Cardiac muscle cell (in vitro differentiated cells and primary cell): ENCODE results near the gene CAMK2D. TPM values are rescaled to one million over a fixed set of nuclear protein-coding genes. Genes with fewer than 3 reads are reported as not detected.
"Not testable (repeated sequence)": the region's sequence is repeated elsewhere in the genome, so short reads cannot be mapped to it uniquely, and the experiment has no call there.

Experiments used
- DNase-seq, 2 donors: peaks; one replicate each; pipeline versions ENCODE4 v3.0.0 to v3.0.0-alpha.2; 2010 to 2017; ENCODE audit warnings: low read depth in 1 of 2, low spot score in 1 of 2
- H3K27ac ChIP-seq: fragments of 200-600 bp; sonication (generic); 2 replicates; pipeline ENCODE4 v1.5.1; 2016
- H3K27me3 ChIP-seq: fragments of 200-600 bp; sonication (generic); 2 replicates; pipeline ENCODE4 v1.6.0; 2016; ENCODE audit warnings: control low read depth
- H3K36me3 ChIP-seq: fragments of 200-600 bp; sonication (generic); 2 replicates; pipeline ENCODE4 v1.5.1; 2016; ENCODE audit warnings: control low read depth
- H3K4me1 ChIP-seq: fragments of 200-600 bp; sonication (generic); 2 replicates; pipeline ENCODE4 v1.8.1; 2017; ENCODE audit warnings: low read depth, mild to moderate bottlenecking, mixed run types
- H3K4me3 ChIP-seq: fragments of 200-600 bp; sonication (generic); 2 replicates; pipeline ENCODE4 v1.5.1; 2016; ENCODE audit warnings: mild to moderate bottlenecking
- H3K9me3 ChIP-seq: fragments of 200-600 bp; sonication (generic); 2 replicates; pipeline ENCODE4 v1.5.1; 2017; ENCODE audit warnings: low read depth, mild to moderate bottlenecking, control low read depth
- CTCF ChIP-seq: IDR thresholded peaks from 2 replicates; pipeline ENCODE4 v1.5.1; 2012; ENCODE audit warnings: low read depth, mild to moderate bottlenecking, low read length
- polyA plus RNA-seq: library from polyadenylated mRNA; unstranded; fragments of >200 nt; fragmentation: Nextera tagmentation; extraction: Ambion mirVana; gene quantifications from 2 replicates; pipeline ENCODE4 v1.2.1, GENCODE V29; 2016
- total RNA-seq: library from RNA; depleted of rRNA; stranded (reverse); fragments of >200 nt; gene quantifications from 2 replicates; pipeline ENCODE4 v1.2.3, GENCODE V29; 2016

The CAMK2D gene
- total and polyA plus RNA-seq, 2 experiments from 2014 or later = 60.6 to 84.7 TPM

GRCh38 chr4:113708250-113708649, 53.3 kb downstream of the CAMK2D start:
- Histone ChIP-seq H3K9me3 (no peaks in the 10 kb centered on the region), H3K4me3 (no peak overlapping the region), H3K27me3 (no peaks in the 10 kb centered on the region), H3K4me1 (peaks cover 6% of the 10 kb centered on the region), H3K36me3 (no peaks in the 10 kb centered on the region), H3K27ac (no peak overlapping the region)
- DNase-seq = no peak
- TF ChIP-seq CTCF = no peak

- Histone ChIP-seq H3K27me3 (no peaks in the 10 kb centered on the region), H3K36me3 (no peaks in the 10 kb centered on the region), H3K27ac (no peak overlapping the region), H3K9me3 (no peaks in the 10 kb centered on the region), H3K4me1 (peaks cover 6% of the 10 kb centered on the region), H3K4me3 (no peak overlapping the region)
- DNase-seq = peak in 1 of 2 donors; percentile 14
- no peak for TF ChIP-seq CTCF
Observed at GRCh38 chr4:113707048-113707447, 54.5 kb downstream of the CAMK2D start.

GRCh38 chr4:113705097-113705496, 56.4 kb downstream of the CAMK2D start:
- not testable (repeated sequence) for DNase-seq, H3K9me3 ChIP-seq, H3K36me3 ChIP-seq

GRCh38 chr4:113702596-113702995, 58.9 kb downstream of the CAMK2D start:
- peak in 1 of 2 donors; percentile 33 for DNase-seq

More at GRCh38 chr4:113705097-113705496, 56.4 kb downstream of the CAMK2D start:
- not testable (repeated sequence) for H3K4me3 ChIP-seq, H3K27me3 ChIP-seq, H3K27ac ChIP-seq, H3K4me1 ChIP-seq

GRCh38 chr4:113701169-113701568, 60.4 kb downstream of the CAMK2D start:
- no peak for TF ChIP-seq CTCF
- no peak overlapping the region for H3K4me3 ChIP-seq
- H3K4me1 ChIP-seq = no peaks in the 10 kb centered on the region
- no peaks in the 10 kb centered on the region for H3K27me3 ChIP-seq
- no peaks in the 10 kb centered on the region for H3K36me3 ChIP-seq
- H3K27ac ChIP-seq = no peak overlapping the region
- H3K9me3 ChIP-seq = no peaks in the 10 kb centered on the region
- no peak for DNase-seq

More at GRCh38 chr4:113702596-113702995, 58.9 kb downstream of the CAMK2D start:
- H3K4me3 ChIP-seq, H3K27me3 ChIP-seq, H3K27ac ChIP-seq, H3K36me3 ChIP-seq, H3K4me1 ChIP-seq, H3K9me3 ChIP-seq: not testable (repeated sequence)

GRCh38 chr4:113700602-113701150, 60.9 kb downstream of the CAMK2D start:
- H3K4me3 ChIP-seq = no peak overlapping the region
- no peak for DNase-seq
- H3K27ac ChIP-seq = no peak overlapping the region
- no peak for TF ChIP-seq CTCF
- H3K36me3 ChIP-seq = no peaks in the 10 kb centered on the region
- no peaks in the 10 kb centered on the region for H3K9me3 ChIP-seq
- H3K4me1 ChIP-seq = no peaks in the 10 kb centered on the region
- no peaks in the 10 kb centered on the region for H3K27me3 ChIP-seq

GRCh38 chr4:113699772-113700171, 61.8 kb downstream of the CAMK2D start:
- H3K4me1 ChIP-seq = no peaks in the 10 kb centered on the region
- no peaks in the 10 kb centered on the region for H3K9me3 ChIP-seq
- no peaks in the 10 kb centered on the region for H3K27me3 ChIP-seq
- no peak overlapping the region for H3K4me3 ChIP-seq
- H3K27ac ChIP-seq = no peak overlapping the region
- DNase-seq = no peak
- no peak for TF ChIP-seq CTCF
- H3K36me3 ChIP-seq = no peaks in the 10 kb centered on the region
